HG03521 (cell line): ENCODE data around the gene RALGPS1.

ENCODE experiments used
- ATAC-seq: cut with Tn5 transposase; IDR thresholded peaks from one replicate; pipeline ENCODE4 v1.9.1; 2021; ENCODE audit warnings: mild to moderate bottlenecking, moderate library complexity; ENCODE audit not compliant: unreplicated experiment

Gene RALGPS1

GRCh38 chr9:127148014-127148413 is 233.4 kb downstream of the RALGPS1 start:
- no peak for ATAC-seq

DNA sequence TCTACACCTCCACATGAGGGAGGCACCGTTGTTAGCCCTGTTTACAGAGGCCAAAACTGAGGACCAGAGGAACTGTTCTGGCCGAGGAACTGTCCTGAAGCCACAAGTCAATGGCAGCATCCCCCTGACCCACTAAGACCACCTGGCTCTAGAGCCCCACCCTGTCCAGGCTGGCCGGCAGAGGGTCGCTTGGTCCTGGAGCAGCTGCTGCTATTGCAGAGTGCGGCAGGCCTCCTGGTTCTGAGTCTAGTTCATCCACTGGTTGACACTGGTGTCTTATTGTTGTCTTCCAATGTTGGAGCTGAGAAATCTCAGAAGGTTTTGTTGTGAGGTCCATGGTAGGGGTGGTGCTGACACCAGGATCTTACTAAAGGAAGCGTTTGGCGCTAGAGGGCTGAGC is 234.4 kb downstream of the RALGPS1 start:
- ATAC-seq = no peak

- no peak for ATAC-seq
Measured at GRCh38 chr9:127149463-127150390, 235.1 kb downstream of the RALGPS1 start.

- ATAC-seq = no peak
Measured at GRCh38 chr9:127153501-127153900, 238.9 kb downstream of the RALGPS1 start.

DNA sequence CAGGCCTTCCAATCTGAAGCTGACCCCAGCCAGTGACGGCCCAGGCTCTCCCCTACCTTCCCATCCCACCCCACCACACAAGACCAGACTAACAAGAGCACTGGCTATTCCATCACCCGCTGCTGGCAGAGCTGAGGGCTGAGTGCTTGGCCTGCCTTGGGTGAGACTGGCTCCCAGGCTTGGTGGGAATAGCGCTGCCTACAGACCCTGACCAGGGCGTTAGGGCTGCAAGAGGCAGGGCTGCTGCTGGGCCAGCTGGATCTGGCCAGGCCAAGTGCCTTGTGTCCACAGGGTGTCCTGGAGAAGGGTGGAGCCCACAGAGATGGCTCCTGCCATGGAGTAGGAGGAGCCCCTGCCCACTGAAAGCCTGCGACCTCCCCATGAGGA is 239.4 kb downstream of the RALGPS1 start:
- no peak for ATAC-seq

- no peak for ATAC-seq
Measured at GRCh38 chr9:127154390-127155191, 240.0 kb downstream of the RALGPS1 start.

GRCh38 chr9:127155314-127155960 is 240.9 kb downstream of the RALGPS1 start:
- ATAC-seq = no peak

GRCh38 chr9:127158786-127159324 is 244.3 kb downstream of the RALGPS1 start:
- ATAC-seq = no peak

DNA sequence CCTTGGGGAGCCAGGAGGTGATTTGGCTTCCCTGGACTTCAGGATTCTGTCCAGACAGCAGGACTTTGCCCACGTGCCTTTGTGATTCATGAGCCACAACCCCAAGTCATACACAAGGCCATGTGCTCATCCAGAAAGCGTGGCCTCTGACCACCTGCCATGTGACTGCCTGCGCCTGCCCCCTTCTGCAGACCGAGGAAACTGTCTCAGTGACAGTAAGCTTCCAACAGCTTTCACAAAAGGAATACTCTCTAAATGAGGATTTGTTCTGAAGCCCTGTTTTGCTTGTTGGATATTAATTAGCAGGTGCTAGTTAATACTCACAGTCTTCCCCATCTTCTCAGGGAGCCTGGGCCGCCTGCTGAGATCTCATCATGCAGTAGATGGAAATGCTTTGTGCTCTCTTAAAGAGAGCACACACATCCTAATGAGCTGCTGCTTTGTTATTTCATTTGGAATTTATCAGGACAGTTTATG is 244.8 kb downstream of the RALGPS1 start:
- no peak for ATAC-seq

GRCh38 chr9:127159949-127160610 is 245.5 kb downstream of the RALGPS1 start:
- ATAC-seq = no peak

GRCh38 chr9:127161081-127161624 is 246.6 kb downstream of the RALGPS1 start:
- ATAC-seq = no peak

- no peak for ATAC-seq
Measured at GRCh38 chr9:127162046-127162863, 247.7 kb downstream of the RALGPS1 start.

DNA sequence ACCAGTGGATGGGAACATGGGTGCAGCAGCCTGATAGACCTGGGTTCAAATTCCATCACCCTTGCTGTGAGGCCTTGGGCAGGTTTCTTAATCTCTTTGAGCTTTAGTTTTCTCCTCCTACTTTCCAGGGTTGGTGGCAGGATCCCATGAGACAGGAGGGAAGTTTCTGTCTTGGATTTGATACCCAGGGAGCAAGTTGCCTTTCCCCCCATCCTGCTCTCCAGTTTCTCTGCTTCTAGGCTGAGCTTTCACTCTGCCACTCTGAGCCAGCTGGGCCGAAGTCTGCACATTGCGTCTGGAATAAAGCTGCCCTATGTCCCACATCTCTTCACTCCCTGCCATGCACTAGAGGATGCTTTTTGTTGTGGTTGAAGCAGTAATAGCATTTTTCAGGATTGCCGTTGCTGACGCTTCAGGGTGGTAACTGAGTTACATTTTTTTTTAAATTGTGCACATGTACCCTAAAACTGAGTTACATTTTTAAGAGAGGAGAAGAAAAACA is 248.3 kb downstream of the RALGPS1 start:
- ATAC-seq = no peak

- ATAC-seq = no peak
Measured at GRCh38 chr9:127163409-127163808, 248.8 kb downstream of the RALGPS1 start.

DNA sequence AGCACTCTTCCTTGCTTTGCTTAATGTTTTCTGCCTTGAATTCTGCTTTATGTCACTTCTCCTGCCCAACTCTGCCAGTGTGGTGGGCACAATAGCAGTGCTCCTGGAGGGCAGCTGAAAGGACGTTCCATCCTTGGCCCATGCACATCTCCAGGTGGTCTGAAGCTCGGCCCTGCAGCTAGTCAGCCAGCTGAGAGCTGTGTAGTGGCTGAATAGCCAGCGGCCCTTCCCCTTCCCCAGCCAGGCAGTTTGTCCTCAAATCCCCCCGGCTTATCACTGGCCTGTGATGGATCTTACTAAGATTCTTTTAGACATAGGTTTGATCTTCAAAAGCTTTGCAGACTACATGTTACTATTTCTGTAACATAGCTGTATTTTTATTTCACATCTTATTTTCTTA is 250.5 kb downstream of the RALGPS1 start:
- ATAC-seq = no peak

DNA sequence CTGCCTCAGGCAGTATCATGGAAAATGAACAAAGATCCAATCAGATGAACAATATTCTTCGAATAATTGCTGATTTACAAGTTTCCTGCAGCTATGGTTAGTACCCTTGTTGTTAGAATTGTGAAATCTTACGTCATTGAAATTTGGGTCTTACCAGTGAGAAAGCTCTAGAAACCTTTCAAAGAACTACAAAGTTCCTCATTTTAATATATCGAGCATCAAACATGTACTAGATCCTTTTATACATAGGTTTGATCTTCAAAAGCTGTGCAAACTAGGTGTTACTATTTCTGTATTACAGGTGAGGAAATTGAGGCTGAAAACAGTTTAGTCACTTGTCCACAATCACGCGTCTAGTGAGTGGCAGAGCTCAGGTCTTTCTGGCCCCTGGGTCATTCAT is 251.5 kb downstream of the RALGPS1 start:
- ATAC-seq = peak; percentile 8

DNA sequence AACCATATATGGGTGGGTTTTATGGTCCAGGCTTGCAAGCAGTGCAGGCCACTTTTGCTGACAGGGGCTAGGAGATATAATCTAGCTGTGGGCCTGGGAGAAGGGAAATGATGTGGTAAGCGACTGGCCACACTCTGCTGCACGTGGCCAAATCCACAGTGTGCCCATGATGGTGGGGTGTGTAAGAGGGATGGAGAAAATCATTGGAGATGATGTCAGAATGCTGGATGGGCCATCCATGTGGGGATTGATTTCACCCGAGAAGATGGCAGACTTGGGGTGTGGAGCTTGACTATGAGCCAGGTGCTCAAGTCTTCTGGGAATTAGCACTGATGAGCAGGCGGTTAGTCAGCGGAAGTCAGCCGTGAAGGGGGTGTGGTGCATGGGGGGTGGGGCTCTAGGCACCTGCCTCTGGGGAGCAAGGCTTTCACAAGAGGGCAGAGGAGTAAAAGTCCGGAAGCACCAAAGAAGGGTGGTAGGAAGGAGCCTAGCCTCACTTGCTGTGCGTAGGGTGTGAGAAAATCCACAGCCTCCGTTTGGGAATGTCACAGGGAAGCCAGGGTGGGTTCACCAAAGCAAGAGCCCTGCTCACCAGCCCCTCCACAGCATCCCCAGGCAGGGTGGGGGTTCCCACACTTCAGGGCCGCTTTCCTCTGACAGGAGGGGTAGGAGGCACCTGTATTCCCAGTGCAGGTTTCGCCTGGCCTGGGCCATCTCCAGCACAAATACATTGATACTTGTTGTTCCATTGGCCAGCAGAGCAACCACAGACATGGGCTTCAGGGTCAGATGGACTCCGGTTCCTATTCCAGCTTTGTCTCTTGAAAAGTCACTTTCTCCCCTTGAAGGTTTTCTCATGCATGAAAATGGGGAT is 252.3 kb downstream of the RALGPS1 start:
- ATAC-seq = peak; percentile 77
